HL-60 (cell line): ENCODE data around the gene DDX52. TPM values are rescaled to one million over a fixed set of nuclear protein-coding genes. Genes with fewer than 3 reads are reported as not detected.

ENCODE experiments used
- DNase-seq, 2 experiments: peaks; one replicate each; pipeline ENCODE4 v3.0.0-alpha.2; 2010 to 2020; ENCODE audit warnings: low read depth in 1 of 2, low spot score in 1 of 2
- H3K27ac ChIP-seq: fragments of 250-450 bp; sonication (Bioruptor Pico); replicated peaks from 2 replicates; pipeline ENCODE4 v1.5.1; 2020; ENCODE audit warnings: mild to moderate bottlenecking, moderate library complexity
- H3K27me3 ChIP-seq: fragments of 250-450 bp; sonication (Bioruptor Pico); 2 replicates; pipeline ENCODE4 v1.5.1; 2021; ENCODE audit warnings: mild to moderate bottlenecking, moderate library complexity; ENCODE audit not compliant: insufficient read depth, poor library complexity, severe bottlenecking
- H3K4me3 ChIP-seq: replicated peaks from 2 replicates; pipeline ENCODE4 v1.5.1; 2011; ENCODE audit warnings: mild to moderate bottlenecking, control low read depth, low read length; ENCODE audit not compliant: insufficient read depth
- CTCF ChIP-seq: IDR thresholded peaks from one replicate; pipeline ENCODE4 v1.5.1; 2011; ENCODE audit warnings: low read length, control low read depth, inconsistent platforms; ENCODE audit not compliant: insufficient read depth
- GABPA ChIP-seq: IDR thresholded peaks from 2 replicates; pipeline ENCODE4 v1.6.1; 2012; ENCODE audit warnings: low read depth
- POLR2AphosphoS5 ChIP-seq: IDR thresholded peaks from 2 replicates; pipeline ENCODE4 v1.6.1; 2012; ENCODE audit warnings: low read depth
- REST ChIP-seq: IDR thresholded peaks from 2 replicates; pipeline ENCODE4 v1.6.1; 2012; ENCODE audit warnings: low read depth; ENCODE audit not compliant: insufficient replicate concordance
- SPI1 ChIP-seq: IDR thresholded peaks from 2 replicates; pipeline ENCODE4 v1.6.1; 2012; ENCODE audit warnings: low read depth, mild to moderate bottlenecking, borderline replicate concordance
- microRNA-seq: library from miRNA; unstranded; fragments of <30 nt; microRNA quantifications from one replicate; pipeline ENCODE4, GENCODE V29; 2018

DDX52 gene

GRCh38 chr17:37562016-37562745, 81.1 kb downstream of the DDX52 start:
- H3K27me3 ChIP-seq = no peaks in the 10 kb centered on the region
- TF ChIP-seq GABPA = no peak
- TF ChIP-seq REST = no peak
- no peak for TF ChIP-seq POLR2AphosphoS5
- no peak for TF ChIP-seq SPI1
- no peak for TF ChIP-seq CTCF
- H3K4me3 ChIP-seq = no peak overlapping the region
- no peak for DNase-seq
- no peak overlapping the region for H3K27ac ChIP-seq

Small RNA genes lying within 50 kb of the gene (microRNA-seq; reads per million reads assigned to microRNA genes)
- not detected for gene MIR378J
